CD14-positive monocyte (primary cell): ENCODE data around the gene NTSR2. TPM values are rescaled to one million over a fixed set of nuclear protein-coding genes. Genes with fewer than 3 reads are reported as not detected.

Experiments
- DNase-seq, 3 donors: peaks; one replicate each; pipeline ENCODE4 v3.0.0-alpha.2; 2011 to 2022
- H2AFZ ChIP-seq: 2 replicates; pipeline ENCODE4 v1.6.0; 2012; ENCODE audit warnings: mild to moderate bottlenecking, low read depth, low read length, inconsistent platforms; ENCODE audit not compliant: insufficient read depth, poor library complexity, severe bottlenecking
- H3K27ac ChIP-seq, 2 donors: 1 replicate in 1 of 2; 2 replicates in 1 of 2; pipeline ENCODE4 v1.5.1; 2012 to 2013; ENCODE audit warnings: low read length in 2 of 2, control low read depth in 1 of 2, inconsistent platforms in 1 of 2, low read depth in 1 of 2, mild to moderate bottlenecking in 1 of 2
- H3K27me3 ChIP-seq, 2 donors: one replicate each; pipeline versions ENCODE4 v1.6.0 to v1.6.1; 2011 to 2013; ENCODE audit warnings: low read length in 2 of 2; ENCODE audit not compliant: control insufficient read depth in 2 of 2, insufficient read depth in 2 of 2
- H3K36me3 ChIP-seq, 2 donors: replicated peaks in 1 of 2; 1 replicate in 1 of 2; 2 replicates in 1 of 2; pipeline versions ENCODE4 v1.5.1 to v1.6.1; 2012 to 2013; ENCODE audit warnings: low read length in 2 of 2, control low read depth in 1 of 2, inconsistent platforms in 1 of 2, mild to moderate bottlenecking in 1 of 2; ENCODE audit not compliant: insufficient read depth in 2 of 2, control insufficient read depth in 1 of 2
- H3K4me1 ChIP-seq, 2 donors: 1 replicate in 1 of 2; 2 replicates in 1 of 2; pipeline versions ENCODE4 v1.5.1 to v1.6.1; 2012 to 2013; ENCODE audit warnings: low read length in 2 of 2, control low read depth in 1 of 2, inconsistent platforms in 1 of 2, mild to moderate bottlenecking in 1 of 2, moderate library complexity in 1 of 2; ENCODE audit not compliant: insufficient read depth in 2 of 2, control insufficient read depth in 1 of 2
- H3K4me2 ChIP-seq: replicated peaks from 2 replicates; pipeline ENCODE3; 2012; ENCODE audit warnings: low read length, moderate library complexity, mild to moderate bottlenecking; ENCODE audit not compliant: poor library complexity, severe bottlenecking; ENCODE audit errors: extremely low read depth
- H3K4me3 ChIP-seq, 3 experiments: fragments of 200-600 bp in 1 of 3; sonication (generic) in 1 of 3; replicated peaks in 1 of 3; 1 replicate in 2 of 3; 2 replicates in 1 of 3; pipeline ENCODE4 v1.5.1; 2011 to 2013; ENCODE audit warnings: low read length in 3 of 3, mild to moderate bottlenecking in 3 of 3, control low read depth in 2 of 3, low read depth in 2 of 3, inconsistent platforms in 1 of 3, moderate library complexity in 1 of 3
- H3K79me2 ChIP-seq: 2 replicates; pipeline ENCODE4 v1.6.0; 2012; ENCODE audit warnings: mild to moderate bottlenecking, control low read depth, inconsistent platforms, low read length, moderate library complexity; ENCODE audit not compliant: insufficient read depth
- H3K9ac ChIP-seq: 2 replicates; pipeline ENCODE4 v1.6.0; 2017; ENCODE audit warnings: low read length, mild to moderate bottlenecking; ENCODE audit not compliant: insufficient read depth, poor library complexity, severe bottlenecking
- H3K9me3 ChIP-seq, 2 donors: replicated peaks in 1 of 2; 1 replicate in 1 of 2; 2 replicates in 1 of 2; pipeline versions ENCODE4 v1.5.1 to v1.6.1; 2012 to 2013; ENCODE audit warnings: low read length in 2 of 2, control low read depth in 1 of 2; ENCODE audit not compliant: control insufficient read depth in 1 of 2, insufficient read depth in 1 of 2
- H4K20me1 ChIP-seq: 2 replicates; pipeline ENCODE4 v1.6.0; 2012; ENCODE audit warnings: mild to moderate bottlenecking, low read length, control low read depth, moderate library complexity; ENCODE audit not compliant: insufficient read depth
- H3K27ac Mint-ChIP-seq, 7 donors: one replicate each; pipeline ENCODE4 v1.8.0; 2020; ENCODE audit warnings: mild to moderate bottlenecking in 7 of 7, mixed read lengths in 7 of 7, moderate library complexity in 6 of 7, inconsistent platforms in 2 of 7
- H3K27me3 Mint-ChIP-seq, 3 donors: one replicate each; pipeline ENCODE4 v1.8.0; 2021 to 2022; ENCODE audit warnings: low read depth in 3 of 3, mild to moderate bottlenecking in 3 of 3, mixed read lengths in 3 of 3, moderate library complexity in 3 of 3, inconsistent platforms in 1 of 3
- H3K36me3 Mint-ChIP-seq, 2 donors: one replicate each; pipeline ENCODE4 v1.8.0; 2020; ENCODE audit warnings: mixed read lengths in 2 of 2, inconsistent platforms in 1 of 2, mild to moderate bottlenecking in 1 of 2
- H3K4me1 Mint-ChIP-seq: one replicate; pipeline ENCODE4 v1.8.0; 2020; ENCODE audit warnings: mild to moderate bottlenecking, mixed read lengths
- H3K4me3 Mint-ChIP-seq, 2 donors: one replicate each; pipeline ENCODE4 v1.8.0; 2020; ENCODE audit warnings: mild to moderate bottlenecking in 2 of 2, mixed read lengths in 2 of 2, moderate library complexity in 1 of 2
- H3K9me3 Mint-ChIP-seq, 7 donors: one replicate each; pipeline ENCODE4 v1.8.0; 2020 to 2022; ENCODE audit warnings: mixed read lengths in 7 of 7, mild to moderate bottlenecking in 6 of 7, moderate library complexity in 6 of 7, inconsistent platforms in 2 of 7
- CTCF ChIP-seq: fragments of 200-600 bp; IDR thresholded peaks from one replicate; pipeline ENCODE4 v1.8.0; 2022; ENCODE audit warnings: antibody characterized with exemption, mild to moderate bottlenecking
- WGBS: methylation state at CpG from one replicate; pipeline ENCODE4 v1.1.5; 2013; ENCODE audit warnings: missing lambda C conversion rate; ENCODE audit not compliant: insufficient coverage; 5-methylcytosine and 5-hydroxymethylcytosine counted together
- intact Hi-C, 2 donors: fragments of 100-400 bp; cut with micrococcal nuclease; formaldehyde crosslinking; loops; one replicate each; pipeline versions ENCODE4 v1.15.0 to v1.15.1; 2023
- polyA plus RNA-seq, 3 donors: library from polyadenylated mRNA; depleted of rRNA in 1 of 3; unstranded in 2 of 3; stranded (reverse) in 1 of 3; fragments of 300-500 nt in 2 of 3; fragments of >200 nt in 1 of 3; fragmentation: Illumina TruSeq in 2 of 3; gene quantifications; 1 replicate in 2 of 3; 2 replicates in 1 of 3; pipeline ENCODE4 v1.2.3, GENCODE V29; 2012 to 2021

Gene NTSR2
- polyA plus RNA-seq, 3 donors: not detected

- H3K4me1 Mint-ChIP-seq: no peaks in the 10 kb centered on the region
- intact Hi-C loops: no loop called here
These were observed 10.1 kb downstream of the NTSR2 start for GRCh38 chr2:11659851-11660250.

GRCh38 chr2:11659115-11659475, 10.9 kb downstream of the NTSR2 start:
- H3K27ac Mint-ChIP-seq: no peak overlapping the region
- TF ChIP-seq CTCF: no peak
- no peaks in the 10 kb centered on the region for H3K36me3 ChIP-seq
- no peaks in the 10 kb centered on the region for H3K36me3 Mint-ChIP-seq
- H3K4me3 ChIP-seq: no peak overlapping the region
- H3K27me3 ChIP-seq: peaks cover 0 to 6% of the 10 kb centered on the region in 2 donors
- peaks cover 6 to 12% (median 10%) of the 10 kb centered on the region in 7 donors for H3K9me3 Mint-ChIP-seq
- H3K4me1 ChIP-seq: no peaks in the 10 kb centered on the region
- WGBS: 88% methylated on average over 11 of the region's 11 CpGs
- H2AFZ ChIP-seq: no peak overlapping the region
- intact Hi-C loops: no loop called here
- peaks cover 0 to 8% of the 10 kb centered on the region in 2 donors for H3K9me3 ChIP-seq
- no peaks in the 10 kb centered on the region for H3K79me2 ChIP-seq
- DNase-seq: no peak
- no peaks in the 10 kb centered on the region for H3K4me1 Mint-ChIP-seq
- peaks cover 5 to 10% (median 5%) of the 10 kb centered on the region in 3 donors for H3K27me3 Mint-ChIP-seq
- no peak overlapping the region for H3K4me3 Mint-ChIP-seq
- no peak overlapping the region for H3K4me2 ChIP-seq
- no peak overlapping the region for H3K27ac ChIP-seq
- no peak overlapping the region for H3K9ac ChIP-seq
- H4K20me1 ChIP-seq: no peaks in the 10 kb centered on the region

More at GRCh38 chr2:11659851-11660250, 10.1 kb downstream of the NTSR2 start:
- Mint-ChIP-seq H3K4me3 (no peak overlapping the region), H3K36me3 (no peaks in the 10 kb centered on the region), H3K27ac (no peak overlapping the region), H3K9me3 (peaks cover 6 to 12% (median 10%) of the 10 kb centered on the region in 7 donors), H3K27me3 (peaks cover 5 to 13% (median 5%) of the 10 kb centered on the region in 3 donors)
- TF ChIP-seq CTCF: no peak
- H3K27me3 ChIP-seq: peaks cover 0 to 6% of the 10 kb centered on the region in 2 donors
- H3K9ac ChIP-seq: no peak overlapping the region
- H3K79me2 ChIP-seq: no peaks in the 10 kb centered on the region
- H3K36me3 ChIP-seq: no peaks in the 10 kb centered on the region
- no peak for DNase-seq
- H3K4me1 ChIP-seq: no peaks in the 10 kb centered on the region
- no peak overlapping the region for H3K4me3 ChIP-seq
- no peak overlapping the region for H3K4me2 ChIP-seq
- peaks cover 0 to 8% of the 10 kb centered on the region in 2 donors for H3K9me3 ChIP-seq
- H2AFZ ChIP-seq: no peak overlapping the region
- no peak overlapping the region for H3K27ac ChIP-seq
- WGBS: 98% methylated on average over 7 of the region's 10 CpGs
- H4K20me1 ChIP-seq: no peaks in the 10 kb centered on the region
